MM.1S (cell line): ENCODE data around the gene ACKR4.

Experiments
- EZH2 ChIP-seq: fragments of 300-600 bp; sonication (generic); optimal IDR thresholded peaks from 2 replicates; pipeline ENCODE3; 2017; ENCODE audit warnings: low read depth, mild to moderate bottlenecking, antibody characterized with exemption, low read length, mixed read lengths
- TF ChIP-seq, protein P1 (sequence below): fragments of 300-600 bp; sonication (generic); IDR thresholded peaks from 2 replicates; pipeline ENCODE4 v1.5.1; 2016; ENCODE audit warnings: antibody characterized with exemption, low read length, mixed read lengths

DNA sequence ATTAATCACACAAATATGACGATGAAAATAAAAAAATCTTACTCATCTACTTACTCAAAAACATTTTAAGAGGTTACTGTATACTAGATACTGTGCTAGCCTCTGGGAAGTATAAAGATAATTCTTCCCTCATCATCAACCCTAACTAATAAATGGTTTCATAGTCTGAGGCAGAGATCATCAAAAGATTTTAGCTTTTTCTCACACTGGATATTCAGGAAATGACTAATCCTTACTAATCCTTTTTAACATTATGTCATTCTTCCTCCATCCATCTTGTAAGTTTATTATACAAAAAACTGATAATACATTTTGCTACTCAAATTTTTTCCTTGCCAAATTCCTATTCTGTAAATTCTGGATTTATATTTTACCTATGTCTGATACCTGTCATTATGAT is 32.9 kb downstream of the ACKR4 start:
- TF ChIP-seq EZH2: no peak
- TF ChIP-seq, protein P1, sequence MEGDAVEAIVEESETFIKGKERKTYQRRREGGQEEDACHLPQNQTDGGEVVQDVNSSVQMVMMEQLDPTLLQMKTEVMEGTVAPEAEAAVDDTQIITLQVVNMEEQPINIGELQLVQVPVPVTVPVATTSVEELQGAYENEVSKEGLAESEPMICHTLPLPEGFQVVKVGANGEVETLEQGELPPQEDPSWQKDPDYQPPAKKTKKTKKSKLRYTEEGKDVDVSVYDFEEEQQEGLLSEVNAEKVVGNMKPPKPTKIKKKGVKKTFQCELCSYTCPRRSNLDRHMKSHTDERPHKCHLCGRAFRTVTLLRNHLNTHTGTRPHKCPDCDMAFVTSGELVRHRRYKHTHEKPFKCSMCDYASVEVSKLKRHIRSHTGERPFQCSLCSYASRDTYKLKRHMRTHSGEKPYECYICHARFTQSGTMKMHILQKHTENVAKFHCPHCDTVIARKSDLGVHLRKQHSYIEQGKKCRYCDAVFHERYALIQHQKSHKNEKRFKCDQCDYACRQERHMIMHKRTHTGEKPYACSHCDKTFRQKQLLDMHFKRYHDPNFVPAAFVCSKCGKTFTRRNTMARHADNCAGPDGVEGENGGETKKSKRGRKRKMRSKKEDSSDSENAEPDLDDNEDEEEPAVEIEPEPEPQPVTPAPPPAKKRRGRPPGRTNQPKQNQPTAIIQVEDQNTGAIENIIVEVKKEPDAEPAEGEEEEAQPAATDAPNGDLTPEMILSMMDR: no peak
